HG03439 (cell line): ENCODE measurements around the gene C2orf42.
"Not testable (repeated sequence)": the region's sequence is repeated elsewhere in the genome, so short reads cannot be mapped to it uniquely, and the experiment has no call there.

Source experiments
- ATAC-seq: cut with Tn5 transposase; IDR thresholded peaks from one replicate; pipeline ENCODE4 v1.9.1; 2021; ENCODE audit warnings: mild to moderate bottlenecking, moderate library complexity; ENCODE audit not compliant: unreplicated experiment

C2orf42 gene

DNA sequence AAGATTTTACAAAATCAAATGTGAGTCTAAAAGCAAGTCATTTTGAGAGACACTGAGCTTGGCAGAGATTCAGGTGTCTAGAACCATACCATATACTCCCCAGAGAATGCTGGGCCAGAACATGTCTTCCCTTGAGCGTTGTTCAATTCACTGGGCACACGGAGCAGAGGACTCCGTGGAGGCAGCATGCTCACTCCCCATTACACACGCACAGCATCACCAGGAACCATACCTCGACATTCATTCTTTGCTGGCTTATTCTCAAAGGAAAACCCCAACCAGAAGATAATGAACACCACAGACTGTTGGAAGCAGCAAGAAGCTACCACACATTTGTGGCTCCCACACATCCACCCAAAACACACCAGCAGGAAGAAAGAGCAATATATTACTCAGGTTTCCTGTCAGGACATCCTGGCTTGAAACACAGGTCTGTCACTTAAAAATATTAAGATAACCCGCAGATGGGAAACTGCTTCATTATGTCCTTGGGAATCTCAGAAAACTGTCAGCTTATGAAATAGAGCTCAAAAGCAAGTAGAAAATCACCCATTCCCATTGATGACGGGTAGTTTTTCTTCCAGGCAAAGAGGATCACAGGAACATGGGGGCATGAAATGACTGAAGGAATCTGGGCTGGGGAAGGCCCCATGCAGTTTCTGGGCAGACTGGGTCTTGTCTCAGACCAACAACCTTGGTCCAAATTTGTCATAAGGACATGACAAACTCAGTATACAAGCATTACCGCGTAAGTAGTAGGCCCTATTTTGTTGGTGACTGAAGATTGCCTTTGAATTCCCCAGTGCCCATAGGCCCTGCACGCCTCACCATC, 57.1 kb downstream of the C2orf42 start:
- ATAC-seq, result no peak

DNA sequence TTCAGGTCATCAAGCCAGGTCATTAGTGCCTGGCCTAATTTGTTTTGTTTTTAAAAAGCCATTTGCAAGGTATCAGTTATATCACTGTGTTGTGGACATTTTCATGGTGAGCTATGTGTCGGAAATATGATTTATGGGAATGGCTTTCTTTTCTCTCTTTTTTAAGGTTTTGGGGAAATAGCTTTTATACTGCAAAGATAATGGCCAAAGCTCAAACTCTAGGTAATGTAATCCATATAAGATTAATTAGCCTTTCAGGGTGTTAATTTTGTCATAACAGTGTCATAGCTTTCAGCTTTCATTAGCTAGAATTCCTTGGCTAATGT, 57.7 kb downstream of the C2orf42 start:
- no peak for ATAC-seq

GRCh38 chr2:70132244-70133126, 58.3 kb downstream of the C2orf42 start:
- ATAC-seq, result peak; percentile 42

- ATAC-seq, result not testable (repeated sequence)
Observed at GRCh38 chr2:70131344-70132143, 59.3 kb downstream of the C2orf42 start.

DNA sequence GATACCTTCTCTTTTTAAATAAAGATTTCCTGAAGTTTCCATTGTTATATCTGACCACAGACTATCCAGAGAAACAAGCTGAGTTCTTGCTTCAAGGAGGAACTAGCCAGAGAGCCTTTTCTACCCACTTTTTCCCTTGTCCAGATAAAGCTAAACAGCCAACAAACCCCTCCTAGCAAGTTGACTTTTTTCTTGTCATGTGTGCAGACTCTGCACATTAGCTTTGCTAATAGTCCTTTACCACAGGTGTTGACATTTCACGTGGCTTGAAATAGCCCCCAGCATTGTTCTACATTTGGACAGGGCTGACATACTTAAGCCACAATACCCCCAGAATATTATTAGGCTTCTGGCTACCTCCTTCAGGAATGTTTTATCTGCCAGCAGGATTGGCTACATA, 62.8 kb downstream of the C2orf42 start:
- ATAC-seq, result no peak

DNA sequence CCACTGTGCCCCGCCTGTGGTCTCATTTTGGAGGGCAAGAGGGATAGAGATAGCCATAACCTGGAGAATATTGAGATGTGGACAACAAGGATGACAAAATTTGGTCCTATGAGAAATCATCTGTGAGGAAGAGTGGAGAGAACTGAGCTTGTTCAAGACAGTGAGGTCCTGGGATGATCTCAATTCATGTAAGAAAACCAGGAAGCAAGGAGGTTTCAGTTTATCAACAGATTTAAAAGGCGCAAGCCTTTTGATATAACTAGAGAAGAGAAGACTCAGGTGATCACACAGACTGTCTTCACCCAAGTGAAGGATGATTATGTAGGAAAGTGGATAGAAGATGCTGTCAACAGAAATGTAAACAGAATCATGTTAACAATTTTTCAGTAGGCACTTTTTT, 64.4 kb downstream of the C2orf42 start:
- no peak for ATAC-seq

DNA sequence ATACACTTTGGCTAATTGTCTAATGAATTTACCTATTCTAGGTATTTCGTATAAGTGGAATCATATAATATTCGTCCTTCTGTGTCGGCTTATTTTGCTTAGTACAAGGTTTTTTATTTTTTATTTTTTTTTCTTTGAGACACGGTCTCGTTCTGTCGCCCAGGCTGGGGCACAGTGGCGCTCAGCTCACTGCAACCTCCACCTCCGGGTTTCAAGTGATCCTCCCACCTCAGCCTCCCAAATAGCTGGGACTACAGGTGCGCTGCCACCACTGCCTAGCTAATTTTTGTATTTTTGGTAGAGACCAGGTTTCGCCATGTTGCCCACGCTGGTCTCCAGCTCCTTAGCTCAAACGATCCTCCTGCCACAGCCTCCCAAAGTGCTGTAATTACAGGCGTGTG, 65.3 kb downstream of the C2orf42 start:
- ATAC-seq, result no peak

GRCh38 chr2:70124983-70125480, 65.8 kb downstream of the C2orf42 start:
- no peak for ATAC-seq

- no peak for ATAC-seq
Observed at GRCh38 chr2:70123829-70124116, 67.0 kb downstream of the C2orf42 start.

- no peak for ATAC-seq
Observed at GRCh38 chr2:70123051-70123828, 67.6 kb downstream of the C2orf42 start.

- no peak for ATAC-seq
Observed at GRCh38 chr2:70122470-70122869, 68.3 kb downstream of the C2orf42 start.

- no peak for ATAC-seq
Observed at GRCh38 chr2:70121627-70122372, 69.0 kb downstream of the C2orf42 start.

DNA sequence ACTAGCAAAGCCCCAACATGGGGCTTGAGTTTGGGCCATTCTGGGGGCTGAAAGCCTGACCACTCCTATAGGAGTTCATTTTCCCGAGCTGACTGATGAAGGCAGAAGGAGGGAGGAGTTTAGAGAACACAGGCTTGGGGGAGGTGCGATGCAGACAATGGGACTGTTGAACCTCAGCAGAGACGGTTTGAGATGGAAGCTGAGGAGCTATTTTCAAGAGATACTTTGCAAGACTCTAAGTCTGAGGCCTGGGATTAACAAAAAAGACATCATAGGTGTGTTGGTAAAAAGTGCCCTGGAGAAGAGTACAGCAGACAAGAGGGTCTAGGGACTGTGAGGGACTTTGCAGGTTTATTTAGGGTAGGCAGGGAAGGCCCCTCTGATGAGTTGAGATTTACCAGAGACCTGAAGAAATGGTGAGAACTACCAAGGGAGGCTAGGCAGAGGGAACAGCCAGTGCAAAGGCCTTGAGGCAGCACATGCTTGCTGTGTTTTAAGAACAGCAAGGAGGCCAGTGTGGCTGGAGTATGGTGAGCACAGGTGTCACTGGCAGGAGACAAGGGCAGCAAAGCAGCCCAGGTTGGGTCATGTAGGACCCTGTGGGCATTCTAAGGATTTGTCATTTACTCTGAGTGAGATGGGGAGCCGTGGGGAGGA, 71.9 kb downstream of the C2orf42 start:
- ATAC-seq, result no peak

- ATAC-seq, result no peak
Observed at GRCh38 chr2:70116936-70117552, 73.8 kb downstream of the C2orf42 start.

DNA sequence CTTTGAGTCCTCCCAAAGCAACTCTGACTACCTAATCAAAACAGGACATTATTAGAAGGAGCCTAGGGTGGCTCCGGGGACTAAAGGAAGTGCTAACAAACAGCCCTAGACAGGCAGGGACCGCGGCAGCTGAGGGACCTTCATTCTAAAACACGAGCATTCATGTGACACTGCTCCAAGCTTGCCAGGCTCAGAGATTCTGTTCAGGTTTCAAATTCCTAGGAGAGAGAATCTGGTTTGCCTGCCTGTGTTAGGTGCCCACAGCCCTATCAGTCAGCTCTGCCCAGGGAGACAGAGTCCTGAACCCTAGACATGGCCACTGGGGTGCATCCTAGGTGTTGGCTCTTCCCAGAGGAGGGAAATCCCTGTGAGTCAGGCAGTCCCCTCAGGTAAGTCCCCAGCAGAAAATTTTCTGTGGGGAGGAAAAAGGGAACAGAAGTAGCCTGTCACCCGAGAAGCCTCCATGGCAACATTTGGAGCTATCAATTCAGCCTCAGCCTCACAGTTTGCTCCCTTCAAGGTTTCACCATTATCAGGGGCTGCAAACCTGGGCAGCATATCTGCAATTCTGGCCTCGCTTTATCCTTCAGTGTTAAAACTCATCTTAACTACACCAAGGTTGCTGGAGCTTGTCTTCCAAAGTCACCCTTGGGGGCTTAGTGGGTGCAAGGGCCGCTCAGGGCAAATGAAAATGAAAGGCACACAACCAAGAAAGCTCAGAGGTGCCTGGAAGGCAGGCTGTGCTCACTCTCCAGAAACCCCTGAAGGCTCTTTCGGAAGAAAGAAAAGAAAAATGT, 75.0 kb downstream of the C2orf42 start:
- peak; percentile 41 for ATAC-seq

DNA sequence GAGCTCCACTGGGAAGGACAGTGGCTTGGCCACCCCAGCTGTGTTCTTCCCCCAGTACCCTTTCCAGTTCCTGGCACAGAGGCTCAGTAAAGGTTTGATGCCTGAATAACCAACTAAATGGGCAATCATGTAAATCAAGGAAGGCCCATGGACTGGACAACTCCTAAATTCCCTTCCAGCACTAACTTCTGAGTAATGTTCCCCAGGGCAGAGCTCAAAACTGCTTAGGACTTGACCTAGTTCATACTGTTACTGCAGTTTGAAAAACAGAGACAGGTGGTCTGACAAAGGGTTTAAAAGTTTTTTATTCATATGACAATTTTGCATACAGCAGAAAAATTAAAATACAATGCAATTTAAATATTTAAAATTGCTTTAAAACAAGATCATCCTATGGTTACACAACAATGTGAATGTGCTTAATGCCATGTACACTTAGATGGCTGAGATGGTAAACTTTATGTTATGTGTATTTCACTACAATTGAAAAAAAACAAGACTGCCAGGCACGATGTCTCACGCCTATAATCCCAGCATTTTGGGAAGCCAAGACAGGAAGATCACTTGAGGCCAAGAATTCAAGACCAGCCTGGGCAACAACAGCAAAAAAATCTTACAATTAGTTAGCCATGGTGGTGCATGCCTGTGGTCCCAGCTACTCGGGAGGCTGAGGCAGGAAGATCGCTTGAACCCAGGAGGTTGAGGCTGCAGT, 77.3 kb downstream of the C2orf42 start:
- ATAC-seq, result no peak
